Measurements from ENCODE around the gene MDFIC2. TPM values are rescaled to one million over a fixed set of nuclear protein-coding genes. Genes with fewer than 3 reads are reported as not detected.
"Not testable (repeated sequence)": the region's sequence is repeated elsewhere in the genome, so short reads cannot be mapped to it uniquely, and the experiment has no call there.

MDFIC2 gene
- total and polyA plus RNA-seq, 9 donors: 0.20 to 0.63 (median 0.31) TPM; not detected in 4

DNA sequence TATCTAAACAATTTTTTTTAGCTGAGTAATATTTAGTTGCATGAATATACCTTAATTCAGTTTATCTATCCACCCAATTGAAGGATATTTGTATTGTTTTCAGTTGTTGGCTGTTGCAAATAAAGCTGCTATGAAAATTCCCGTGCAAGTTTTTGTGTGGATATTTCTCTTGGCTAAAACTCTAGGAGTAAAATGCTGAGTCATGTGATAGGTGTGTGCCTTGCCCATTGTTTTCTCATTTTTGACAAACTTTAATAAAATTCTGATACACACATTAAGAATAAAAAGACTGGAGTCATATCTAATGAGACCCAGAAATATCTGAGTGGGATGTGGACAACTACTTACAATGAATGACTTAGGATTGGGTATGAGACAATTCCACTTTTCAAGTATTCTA is 78.6 kb downstream of the MDFIC2 start:
- no peaks in the 10 kb centered on the region for H3K9me3 ChIP-seq (replicated peaks; ENCODE audit: control insufficient read depth, low read depth, low read length)
- H3K27me3 ChIP-seq (ENCODE audit: control insufficient read depth, insufficient read depth, low read length): no peaks in the 10 kb centered on the region

DNA sequence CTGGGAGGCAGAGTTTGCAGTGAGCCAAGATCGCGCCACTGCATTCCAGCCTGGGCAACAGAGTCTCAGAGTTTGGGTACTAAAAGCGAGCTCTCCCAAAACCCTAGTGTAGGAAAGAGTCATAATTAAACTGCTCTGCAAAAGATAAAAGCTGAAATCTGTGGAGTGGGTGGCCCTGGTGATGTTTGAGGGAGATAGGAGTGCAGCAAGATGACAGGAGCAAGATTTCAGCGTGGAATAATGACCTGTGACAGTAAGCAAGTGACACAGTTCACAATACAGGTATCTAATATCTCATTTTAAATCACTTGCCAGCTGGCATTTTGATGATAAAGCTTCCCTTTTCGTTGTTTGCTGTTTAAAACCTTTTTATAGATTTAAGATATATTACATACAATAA is 79.3 kb downstream of the MDFIC2 start:
- Histone ChIP-seq H3K4me3 (ENCODE audit: low read length) (no peak overlapping the region), H3K36me3 (ENCODE audit: control insufficient read depth, insufficient read depth, low read length) (no peaks in the 10 kb centered on the region), H3K9me3 (replicated peaks; ENCODE audit: control insufficient read depth, low read depth, low read length) (no peaks in the 10 kb centered on the region), H3K27ac (ENCODE audit: low read length) (no peak overlapping the region), H3K4me1 (ENCODE audit: control insufficient read depth, insufficient read depth, low read length) (no peaks in the 10 kb centered on the region), H3K27me3 (ENCODE audit: control insufficient read depth, insufficient read depth, low read length) (no peaks in the 10 kb centered on the region)
- DNase-seq: no peak
- 100% methylated on average over 2 of the region's 5 CpGs for WGBS (ENCODE audit: insufficient coverage)

More for the DNA sequence above, 78.6 kb downstream of the MDFIC2 start:
- Histone ChIP-seq H3K4me3 (ENCODE audit: low read length) (no peak overlapping the region), H3K27ac (ENCODE audit: low read length) (no peak overlapping the region), H3K36me3 (ENCODE audit: control insufficient read depth, insufficient read depth, low read length) (no peaks in the 10 kb centered on the region), H3K4me1 (ENCODE audit: control insufficient read depth, insufficient read depth, low read length) (no peaks in the 10 kb centered on the region)
- DNase-seq: no peak
- no CpG with 5 or more reads among the region's 1 CpG for WGBS (ENCODE audit: insufficient coverage)

DNA sequence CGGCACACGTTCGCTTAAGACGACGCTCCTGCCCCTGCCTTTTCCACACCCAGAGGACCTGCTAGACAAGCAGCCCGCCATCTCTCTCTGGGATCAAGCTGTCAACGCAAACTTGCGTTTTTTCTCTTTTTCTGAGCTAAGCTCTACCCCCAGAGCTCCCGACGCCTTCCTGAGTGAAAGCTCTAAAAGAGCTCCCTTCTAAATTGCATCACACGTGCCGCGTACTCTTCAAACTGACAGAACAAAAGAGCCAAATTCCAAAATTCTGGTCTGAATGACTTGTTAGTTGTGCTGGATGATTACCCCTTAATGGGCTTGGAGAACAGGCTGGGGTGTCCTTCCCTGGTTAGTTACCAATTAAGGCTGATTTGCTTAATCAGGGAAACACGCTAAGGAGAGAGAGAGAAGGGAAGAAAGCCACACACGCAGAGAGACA is 81.2 kb downstream of the MDFIC2 start:
- Histone ChIP-seq H3K9me3 (replicated peaks; ENCODE audit: control insufficient read depth, low read depth, low read length) (no peaks in the 10 kb centered on the region), H3K27me3 (ENCODE audit: control insufficient read depth, insufficient read depth, low read length) (no peaks in the 10 kb centered on the region), H3K36me3 (ENCODE audit: control insufficient read depth, insufficient read depth, low read length) (no peaks in the 10 kb centered on the region), H3K4me3 (ENCODE audit: low read length) (no peak overlapping the region), H3K4me1 (ENCODE audit: control insufficient read depth, insufficient read depth, low read length) (no peaks in the 10 kb centered on the region), H3K27ac (ENCODE audit: low read length) (no peak overlapping the region)
- DNase-seq: no peak
- WGBS (ENCODE audit: insufficient coverage): 64% methylated on average over 10 of the region's 15 CpGs

DNA sequence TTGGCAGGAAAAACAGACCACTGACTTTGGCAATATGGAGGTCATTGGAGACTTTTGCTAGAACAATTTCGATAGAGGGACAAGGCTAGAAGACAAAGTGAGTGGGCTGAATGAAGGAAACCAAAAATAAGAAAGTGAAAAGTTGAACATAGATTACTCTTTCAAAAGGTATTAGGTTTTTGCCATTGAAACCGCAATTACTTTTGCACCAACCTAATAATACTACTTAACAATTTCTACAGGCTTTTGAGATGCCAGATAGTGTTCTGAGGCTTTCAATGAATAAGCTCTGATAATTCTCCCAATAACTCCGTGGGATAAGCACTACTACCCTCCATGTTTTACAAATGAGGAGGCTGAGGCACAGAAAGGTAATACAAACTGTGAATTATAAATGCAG is 85.0 kb downstream of the MDFIC2 start:
- no CpG with 5 or more reads among the region's 3 CpGs for WGBS (ENCODE audit: insufficient coverage)
- H3K27me3 ChIP-seq (ENCODE audit: control insufficient read depth, insufficient read depth, low read length): no peaks in the 10 kb centered on the region
- H3K9me3 ChIP-seq (replicated peaks; ENCODE audit: control insufficient read depth, low read depth, low read length): no peaks in the 10 kb centered on the region

GRCh38 chr3:70225146-70225545 is 87.3 kb downstream of the MDFIC2 start:
- Histone ChIP-seq H3K9me3 (replicated peaks; ENCODE audit: control insufficient read depth, low read depth, low read length) (no peaks in the 10 kb centered on the region), H3K36me3 (ENCODE audit: control insufficient read depth, insufficient read depth, low read length) (no peaks in the 10 kb centered on the region), H3K4me3 (ENCODE audit: low read length) (no peak overlapping the region), H3K27me3 (ENCODE audit: control insufficient read depth, insufficient read depth, low read length) (no peaks in the 10 kb centered on the region), H3K4me1 (ENCODE audit: control insufficient read depth, insufficient read depth, low read length) (no peaks in the 10 kb centered on the region), H3K27ac (ENCODE audit: low read length) (no peak overlapping the region)
- no peak for DNase-seq
- WGBS (ENCODE audit: insufficient coverage): no CpG with 5 or more reads among the region's 3 CpGs

More for the DNA sequence above, 85.0 kb downstream of the MDFIC2 start:
- H3K36me3 ChIP-seq (ENCODE audit: control insufficient read depth, insufficient read depth, low read length): no peaks in the 10 kb centered on the region
- H3K4me1 ChIP-seq (ENCODE audit: control insufficient read depth, insufficient read depth, low read length): no peaks in the 10 kb centered on the region
- H3K27ac ChIP-seq (ENCODE audit: low read length): no peak overlapping the region
- DNase-seq: no peak
- H3K4me3 ChIP-seq (ENCODE audit: low read length): no peak overlapping the region

GRCh38 chr3:70224337-70224736 is 88.1 kb downstream of the MDFIC2 start:
- no peak overlapping the region for H3K27ac ChIP-seq (ENCODE audit: low read length)
- no peaks in the 10 kb centered on the region for H3K36me3 ChIP-seq (ENCODE audit: control insufficient read depth, insufficient read depth, low read length)
- H3K9me3 ChIP-seq (replicated peaks; ENCODE audit: control insufficient read depth, low read depth, low read length): no peaks in the 10 kb centered on the region
- DNase-seq: no peak
- WGBS (ENCODE audit: insufficient coverage): 31% methylated on average over 2 of the region's 5 CpGs
- no peaks in the 10 kb centered on the region for H3K27me3 ChIP-seq (ENCODE audit: control insufficient read depth, insufficient read depth, low read length)
- no peaks in the 10 kb centered on the region for H3K4me1 ChIP-seq (ENCODE audit: control insufficient read depth, insufficient read depth, low read length)
- H3K4me3 ChIP-seq (ENCODE audit: low read length): no peak overlapping the region

DNA sequence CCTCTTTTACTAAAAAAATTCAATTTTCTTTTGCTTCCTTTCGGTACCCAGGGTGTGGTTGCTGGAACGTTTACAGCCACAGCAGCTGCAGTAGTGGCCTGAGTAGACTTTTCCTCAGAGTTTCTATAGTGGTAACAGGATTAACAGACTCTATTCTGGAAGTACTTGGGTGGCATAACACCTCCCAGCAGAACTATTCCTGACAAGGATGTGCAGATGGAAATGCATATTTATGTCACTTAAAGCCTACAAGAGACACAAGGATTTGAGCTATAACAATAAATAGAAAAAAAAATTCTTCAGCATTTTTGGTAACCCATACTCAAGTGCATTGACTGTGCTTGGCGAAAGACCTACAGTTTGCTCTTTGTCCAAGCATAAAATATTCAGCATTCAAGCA is 94.0 kb downstream of the MDFIC2 start:
- H3K27me3 ChIP-seq (ENCODE audit: control insufficient read depth, insufficient read depth, low read length): no peaks in the 10 kb centered on the region
- H3K36me3 ChIP-seq (ENCODE audit: control insufficient read depth, insufficient read depth, low read length): no peaks in the 10 kb centered on the region
- H3K27ac ChIP-seq (ENCODE audit: low read length): no peak overlapping the region
- WGBS (ENCODE audit: insufficient coverage): 44% methylated on average over 2 of the region's 3 CpGs
- H3K9me3 ChIP-seq (replicated peaks; ENCODE audit: control insufficient read depth, low read depth, low read length): no peaks in the 10 kb centered on the region
- DNase-seq: no peak
- no peaks in the 10 kb centered on the region for H3K4me1 ChIP-seq (ENCODE audit: control insufficient read depth, insufficient read depth, low read length)
- no peak overlapping the region for H3K4me3 ChIP-seq (ENCODE audit: low read length)

- not testable (repeated sequence) for H3K36me3 ChIP-seq (ENCODE audit: control insufficient read depth, insufficient read depth, low read length); H3K27me3 ChIP-seq (ENCODE audit: control insufficient read depth, insufficient read depth, low read length); DNase-seq; H3K27ac ChIP-seq (ENCODE audit: low read length); H3K4me3 ChIP-seq (ENCODE audit: low read length); H3K9me3 ChIP-seq (replicated peaks; ENCODE audit: control insufficient read depth, low read depth, low read length); H3K4me1 ChIP-seq (ENCODE audit: control insufficient read depth, insufficient read depth, low read length)
Observed at GRCh38 chr3:70211274-70211673, 101.2 kb downstream of the MDFIC2 start.

GRCh38 chr3:70201975-70202374 is 110.5 kb downstream of the MDFIC2 start:
- Histone ChIP-seq H3K27me3 (ENCODE audit: control insufficient read depth, insufficient read depth, low read length) (no peaks in the 10 kb centered on the region), H3K9me3 (replicated peaks; ENCODE audit: control insufficient read depth, low read depth, low read length) (no peaks in the 10 kb centered on the region), H3K4me1 (ENCODE audit: control insufficient read depth, insufficient read depth, low read length) (no peaks in the 10 kb centered on the region), H3K4me3 (ENCODE audit: low read length) (no peak overlapping the region), H3K36me3 (ENCODE audit: control insufficient read depth, insufficient read depth, low read length) (no peaks in the 10 kb centered on the region), H3K27ac (ENCODE audit: low read length) (no peak overlapping the region)
- no peak for DNase-seq

GRCh38 chr3:70189884-70190473 is 122.5 kb downstream of the MDFIC2 start:
- no peaks in the 10 kb centered on the region for H3K9me3 ChIP-seq (replicated peaks; ENCODE audit: control insufficient read depth, low read depth, low read length)
- no peaks in the 10 kb centered on the region for H3K4me1 ChIP-seq (ENCODE audit: control insufficient read depth, insufficient read depth, low read length)
- H3K36me3 ChIP-seq (ENCODE audit: control insufficient read depth, insufficient read depth, low read length): no peaks in the 10 kb centered on the region
- H3K27ac ChIP-seq (ENCODE audit: low read length): no peak overlapping the region
- no peak for DNase-seq
- no peaks in the 10 kb centered on the region for H3K27me3 ChIP-seq (ENCODE audit: control insufficient read depth, insufficient read depth, low read length)
- no peak overlapping the region for H3K4me3 ChIP-seq (ENCODE audit: low read length)

- WGBS (ENCODE audit: insufficient coverage): no CpG with 5 or more reads among the region's 2 CpGs
- H3K27me3 ChIP-seq (ENCODE audit: control insufficient read depth, insufficient read depth, low read length): no peaks in the 10 kb centered on the region
- H3K36me3 ChIP-seq (ENCODE audit: control insufficient read depth, insufficient read depth, low read length): no peaks in the 10 kb centered on the region
- peaks cover 4% of the 10 kb centered on the region for H3K4me1 ChIP-seq (ENCODE audit: control insufficient read depth, insufficient read depth, low read length)
- DNase-seq: no peak
- H3K9me3 ChIP-seq (replicated peaks; ENCODE audit: control insufficient read depth, low read depth, low read length): no peaks in the 10 kb centered on the region
- no peak overlapping the region for H3K27ac ChIP-seq (ENCODE audit: low read length)
- H3K4me3 ChIP-seq (ENCODE audit: low read length): no peak overlapping the region
Observed at GRCh38 chr3:70186221-70186620, 126.2 kb downstream of the MDFIC2 start.
